Stimulated activated CD4-positive, alpha-beta T cell treated with anti-CD3 and anti-CD28 coated beads, Interleukin-1b, Interleukin-23, amount 100 ng/mL, for 48 hours (primary cell): ENCODE results near the gene MVB12B.
A peak's percentile ranks its signal among the peaks of the same experiment; 100 is the strongest.

Experiments used
- DNase-seq: peaks from one replicate; pipeline ENCODE4 v3.0.0-alpha.2; 2020

Gene MVB12B

GRCh38 chr9:126410229-126410628 is 83.6 kb downstream of the MVB12B start:
- DNase-seq = no peak

- peak; percentile 24 for DNase-seq
Measured at GRCh38 chr9:126411225-126411947, 84.8 kb downstream of the MVB12B start.

- no peak for DNase-seq
Measured at GRCh38 chr9:126411948-126412284, 85.3 kb downstream of the MVB12B start.

- no peak for DNase-seq
Measured at GRCh38 chr9:126412905-126413304, 86.3 kb downstream of the MVB12B start.

- no peak for DNase-seq
Measured at GRCh38 chr9:126413391-126414068, 86.9 kb downstream of the MVB12B start.

- DNase-seq = no peak
Measured at GRCh38 chr9:126415741-126416370, 89.2 kb downstream of the MVB12B start.

- DNase-seq = no peak
Measured at GRCh38 chr9:126417043-126417442, 90.4 kb downstream of the MVB12B start.

GRCh38 chr9:126417684-126418083 is 91.1 kb downstream of the MVB12B start:
- no peak for DNase-seq

- no peak for DNase-seq
Measured at GRCh38 chr9:126418608-126419007, 92.0 kb downstream of the MVB12B start.

GRCh38 chr9:126419475-126419874 is 92.8 kb downstream of the MVB12B start:
- DNase-seq = no peak

- no peak for DNase-seq
Measured at GRCh38 chr9:126420135-126420534, 93.5 kb downstream of the MVB12B start.

- DNase-seq = no peak
Measured at GRCh38 chr9:126420643-126421564, 94.3 kb downstream of the MVB12B start.

GRCh38 chr9:126421567-126422428 is 95.2 kb downstream of the MVB12B start:
- DNase-seq = no peak

- no peak for DNase-seq
Measured at GRCh38 chr9:126423142-126423915, 96.7 kb downstream of the MVB12B start.

GRCh38 chr9:126423916-126424185 is 97.2 kb downstream of the MVB12B start:
- DNase-seq = no peak

- DNase-seq = no peak
Measured at GRCh38 chr9:126424511-126424910, 97.9 kb downstream of the MVB12B start.

- no peak for DNase-seq
Measured at GRCh38 chr9:126428534-126429175, 102.0 kb downstream of the MVB12B start.

- DNase-seq = no peak
Measured at GRCh38 chr9:126429190-126429589, 102.6 kb downstream of the MVB12B start.

GRCh38 chr9:126430124-126430523 is 103.5 kb downstream of the MVB12B start:
- DNase-seq = no peak

- DNase-seq = no peak
Measured at GRCh38 chr9:126431077-126431742, 104.6 kb downstream of the MVB12B start.
